ENCODE measurements around the gene APEH. TPM values are rescaled to one million over a fixed set of nuclear protein-coding genes. Genes with fewer than 3 reads are reported as not detected.

APEH gene
- total RNA-seq, 1 donor from 2014 or later: 141 TPM

GRCh38 chr3:49662720-49663413 lies 11.3 kb upstream of the APEH start:
- no peak for DNase-seq (ENCODE audit: extremely low spot score, unreplicated experiment)
- Mint-ChIP-seq H3K9me3 (no peaks in the 10 kb centered on the region), H3K36me3 (no peaks in the 10 kb centered on the region), H3K27ac (no peak overlapping the region), H3K4me1 (ENCODE audit: unreplicated experiment) (peaks cover 16% of the 10 kb centered on the region), H3K4me3 (no peak overlapping the region), H3K27me3 (no peaks in the 10 kb centered on the region)
- TF ChIP-seq, protein P1, sequence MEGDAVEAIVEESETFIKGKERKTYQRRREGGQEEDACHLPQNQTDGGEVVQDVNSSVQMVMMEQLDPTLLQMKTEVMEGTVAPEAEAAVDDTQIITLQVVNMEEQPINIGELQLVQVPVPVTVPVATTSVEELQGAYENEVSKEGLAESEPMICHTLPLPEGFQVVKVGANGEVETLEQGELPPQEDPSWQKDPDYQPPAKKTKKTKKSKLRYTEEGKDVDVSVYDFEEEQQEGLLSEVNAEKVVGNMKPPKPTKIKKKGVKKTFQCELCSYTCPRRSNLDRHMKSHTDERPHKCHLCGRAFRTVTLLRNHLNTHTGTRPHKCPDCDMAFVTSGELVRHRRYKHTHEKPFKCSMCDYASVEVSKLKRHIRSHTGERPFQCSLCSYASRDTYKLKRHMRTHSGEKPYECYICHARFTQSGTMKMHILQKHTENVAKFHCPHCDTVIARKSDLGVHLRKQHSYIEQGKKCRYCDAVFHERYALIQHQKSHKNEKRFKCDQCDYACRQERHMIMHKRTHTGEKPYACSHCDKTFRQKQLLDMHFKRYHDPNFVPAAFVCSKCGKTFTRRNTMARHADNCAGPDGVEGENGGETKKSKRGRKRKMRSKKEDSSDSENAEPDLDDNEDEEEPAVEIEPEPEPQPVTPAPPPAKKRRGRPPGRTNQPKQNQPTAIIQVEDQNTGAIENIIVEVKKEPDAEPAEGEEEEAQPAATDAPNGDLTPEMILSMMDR (conservative IDR thresholded peaks at IDR 0.05): no peak

DNA sequence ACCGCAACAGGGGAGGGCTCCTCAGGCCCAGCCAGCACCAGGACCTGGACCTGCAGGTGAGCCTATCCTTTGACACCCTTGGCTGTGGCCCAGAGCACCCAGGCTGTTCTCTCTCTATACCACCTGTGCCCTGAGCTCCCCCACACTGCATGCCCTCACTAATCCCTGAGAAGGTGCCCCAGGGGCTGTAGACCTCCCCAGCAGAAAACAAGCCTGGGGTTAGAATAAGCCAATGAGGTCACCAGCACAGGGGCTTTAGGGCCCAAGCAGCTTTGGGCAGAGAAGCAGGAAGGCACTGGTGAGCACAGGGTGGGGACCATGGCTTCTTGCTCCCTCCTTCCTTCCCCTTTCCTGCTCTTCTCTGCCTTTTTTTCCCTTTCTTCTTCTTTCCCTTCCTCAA lies 10.3 kb upstream of the APEH start:
- Mint-ChIP-seq H3K27me3 (no peaks in the 10 kb centered on the region), H3K9me3 (no peaks in the 10 kb centered on the region), H3K4me3 (no peak overlapping the region), H3K4me1 (ENCODE audit: unreplicated experiment) (peaks cover 17% of the 10 kb centered on the region), H3K36me3 (no peaks in the 10 kb centered on the region), H3K27ac (no peak overlapping the region)
- no peak for DNase-seq (ENCODE audit: extremely low spot score, unreplicated experiment)
- TF ChIP-seq, protein P1 (conservative IDR thresholded peaks at IDR 0.05): no peak

DNA sequence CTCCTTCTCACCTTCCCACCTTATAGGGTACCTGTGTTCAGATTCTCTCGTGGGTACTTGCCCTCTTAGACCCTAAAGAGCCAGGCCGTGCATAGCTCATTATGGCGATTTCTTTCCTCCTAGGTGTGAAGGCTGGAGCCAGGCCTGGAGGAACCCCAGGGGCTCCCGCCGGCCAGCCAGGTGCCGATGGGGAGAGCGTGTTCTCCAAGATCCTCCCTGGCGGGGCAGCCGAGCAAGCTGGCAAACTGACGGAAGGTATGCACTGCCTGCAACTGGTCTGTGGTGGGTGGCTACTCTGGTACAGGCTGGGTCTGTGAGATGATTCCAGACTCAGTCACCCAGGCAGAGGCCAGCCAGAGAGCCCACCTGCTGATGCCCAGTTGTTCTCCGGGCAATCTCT lies 9.9 kb upstream of the APEH start:
- no peak overlapping the region for H3K27ac Mint-ChIP-seq
- no peak for DNase-seq (ENCODE audit: extremely low spot score, unreplicated experiment)
- no peaks in the 10 kb centered on the region for H3K9me3 Mint-ChIP-seq
- peaks cover 18% of the 10 kb centered on the region for H3K4me1 Mint-ChIP-seq (ENCODE audit: unreplicated experiment)
- no peaks in the 10 kb centered on the region for H3K36me3 Mint-ChIP-seq
- TF ChIP-seq, protein P1 (conservative IDR thresholded peaks at IDR 0.05): no peak
- H3K4me3 Mint-ChIP-seq: no peak overlapping the region
- no peaks in the 10 kb centered on the region for H3K27me3 Mint-ChIP-seq

DNA sequence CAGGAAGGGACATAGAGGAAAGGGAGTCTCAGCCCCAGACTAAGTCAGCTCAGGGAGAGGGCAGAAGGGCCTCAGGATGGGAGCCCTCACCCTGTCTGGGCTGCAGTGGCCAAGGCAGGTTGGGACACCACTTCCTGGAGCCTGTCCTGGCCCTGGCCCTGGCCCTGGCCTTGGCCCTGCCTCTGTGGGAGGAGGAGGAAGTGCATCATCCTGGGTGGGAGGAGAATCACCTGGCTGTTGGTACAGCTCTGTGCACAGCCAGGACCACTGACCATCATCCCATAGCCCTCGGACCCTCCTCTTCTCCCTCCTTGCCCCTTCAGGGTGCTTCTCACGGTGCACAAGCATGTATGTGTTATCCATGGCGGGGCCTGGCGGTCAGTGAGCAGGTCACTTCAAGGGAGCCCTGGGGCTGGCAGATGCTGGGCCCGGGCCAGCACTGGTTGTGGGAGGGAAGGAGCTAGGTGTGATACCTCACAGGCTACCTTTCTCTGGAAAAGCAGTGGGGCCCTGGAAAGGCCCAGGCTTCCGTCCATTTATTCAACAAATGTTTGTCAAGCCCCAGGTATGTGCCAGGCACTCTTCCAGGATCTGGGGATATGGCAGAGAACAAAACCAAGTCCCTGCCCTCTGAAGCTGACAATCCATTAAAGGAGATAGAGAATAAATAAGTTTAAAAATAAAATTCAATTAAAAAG lies 8.2 kb upstream of the APEH start:
- TF ChIP-seq, protein P1 (conservative IDR thresholded peaks at IDR 0.05): no peak
- Mint-ChIP-seq H3K9me3 (no peaks in the 10 kb centered on the region), H3K27ac (no peak overlapping the region), H3K4me1 (ENCODE audit: unreplicated experiment) (peaks cover 23% of the 10 kb centered on the region), H3K27me3 (no peaks in the 10 kb centered on the region), H3K4me3 (no peak overlapping the region), H3K36me3 (no peaks in the 10 kb centered on the region)
- DNase-seq (ENCODE audit: extremely low spot score, unreplicated experiment): no peak

DNA sequence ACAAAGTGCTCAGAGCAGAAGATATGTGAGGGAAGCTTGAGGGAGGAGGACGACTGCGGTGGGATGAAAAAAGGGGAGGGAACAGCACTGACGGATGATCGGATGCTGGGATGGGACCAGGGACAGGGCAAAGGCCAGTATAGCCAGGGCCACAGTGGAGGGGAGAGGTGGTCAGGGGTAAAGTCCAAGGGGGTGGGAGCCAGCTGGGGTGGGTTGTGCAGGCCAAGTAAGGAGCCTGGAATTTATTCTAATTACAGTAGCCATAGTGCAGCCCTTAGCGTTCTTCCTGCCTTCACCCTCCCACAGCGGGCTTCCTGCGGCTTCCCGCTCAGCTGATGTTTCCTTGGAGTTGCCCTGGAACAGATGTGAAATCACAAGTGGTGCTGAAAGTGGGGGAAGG lies 7.6 kb upstream of the APEH start:
- TF ChIP-seq, protein P1 (conservative IDR thresholded peaks at IDR 0.05): no peak
- no peak for DNase-seq (ENCODE audit: extremely low spot score, unreplicated experiment)
- Mint-ChIP-seq H3K9me3 (no peaks in the 10 kb centered on the region), H3K4me3 (peak overlapping the region; percentile 23), H3K4me1 (ENCODE audit: unreplicated experiment) (peaks cover 28% of the 10 kb centered on the region), H3K27me3 (no peaks in the 10 kb centered on the region), H3K27ac (no peak overlapping the region), H3K36me3 (no peaks in the 10 kb centered on the region)

Measured in type B pancreatic cell (in vitro differentiated cells).